Osteoblast (primary cell): Measurements from ENCODE around the gene POPDC2. TPM values are rescaled to one million over a fixed set of nuclear protein-coding genes. Genes with fewer than 3 reads are reported as not detected.
A peak's percentile ranks its signal among the peaks of the same experiment; 100 is the strongest.

Experiments
- DNase-seq: peaks from one replicate; pipeline ENCODE4 v3.0.0; 2011; ENCODE audit warnings: low spot score, mixed read lengths; ENCODE audit not compliant: insufficient read length; ENCODE audit errors: missing footprints
- H2AFZ ChIP-seq: 2 replicates; pipeline ENCODE4 v1.6.0; 2011; ENCODE audit warnings: mild to moderate bottlenecking, low read length
- H3K27ac ChIP-seq: 2 replicates; pipeline ENCODE4 v1.5.1; 2011; ENCODE audit warnings: mild to moderate bottlenecking, low read depth, low read length, moderate library complexity
- H3K27me3 ChIP-seq: 2 replicates; pipeline ENCODE4 v1.6.0; 2012; ENCODE audit warnings: mild to moderate bottlenecking, control low read depth, inconsistent platforms, low read length, moderate library complexity; ENCODE audit not compliant: insufficient read depth
- H3K36me3 ChIP-seq: 2 replicates; pipeline ENCODE4 v1.5.1; 2011; ENCODE audit warnings: mild to moderate bottlenecking, low read length, control low read depth, moderate library complexity; ENCODE audit not compliant: insufficient read depth
- H3K4me1 ChIP-seq: 2 replicates; pipeline ENCODE4 v1.5.1; 2011; ENCODE audit warnings: mild to moderate bottlenecking, low read length, control low read depth, moderate library complexity; ENCODE audit not compliant: insufficient read depth
- H3K4me2 ChIP-seq: 2 replicates; pipeline ENCODE4 v1.6.0; 2011; ENCODE audit warnings: mild to moderate bottlenecking, low read length; ENCODE audit not compliant: insufficient read depth
- H3K4me3 ChIP-seq: fragments of 200-600 bp; sonication (generic); 3 replicates; pipeline ENCODE4 v1.5.1; 2012; ENCODE audit warnings: mild to moderate bottlenecking, low read length, inconsistent platforms; ENCODE audit not compliant: insufficient read depth
- H3K79me2 ChIP-seq: 2 replicates; pipeline ENCODE4 v1.6.0; 2012; ENCODE audit warnings: mild to moderate bottlenecking, low read length, control low read depth, inconsistent platforms; ENCODE audit not compliant: insufficient read depth
- H3K9me3 ChIP-seq: 2 replicates; pipeline ENCODE4 v1.5.1; 2011; ENCODE audit warnings: low read depth, low read length, control low read depth
- H4K20me1 ChIP-seq: 2 replicates; pipeline ENCODE4 v1.6.0; 2012; ENCODE audit warnings: mild to moderate bottlenecking, low read length, control low read depth; ENCODE audit not compliant: insufficient read depth
- CTCF ChIP-seq: IDR thresholded peaks from 2 replicates; pipeline ENCODE4 v1.5.1; 2011; ENCODE audit warnings: mild to moderate bottlenecking, low read depth, low read length, moderate library complexity; ENCODE audit errors: extremely low read depth
- total RNA-seq: library from RNA; depleted of rRNA; stranded (reverse); fragments of >200 nt; gene quantifications from 2 replicates; pipeline ENCODE4 v1.2.3, GENCODE V29; 2012

POPDC2 gene
- total RNA-seq, 1 donor, result 1.1 TPM

- Histone ChIP-seq H3K4me1 (peaks cover 34% of the 10 kb centered on the region), H3K27ac (peak overlapping the region; percentile 43), H3K36me3 (no peaks in the 10 kb centered on the region), H3K4me3 (no peak overlapping the region), H4K20me1 (no peaks in the 10 kb centered on the region), H3K79me2 (no peaks in the 10 kb centered on the region), H3K4me2 (no peak overlapping the region), H3K9me3 (no peaks in the 10 kb centered on the region), H2AFZ (no peak overlapping the region), H3K27me3 (no peaks in the 10 kb centered on the region)
- no peak for DNase-seq
- no peak for TF ChIP-seq CTCF
Observed at GRCh38 chr3:119647171-119647570, 13.2 kb downstream of the POPDC2 start.

GRCh38 chr3:119645813-119646212 lies 14.6 kb downstream of the POPDC2 start:
- Histone ChIP-seq H3K4me2 (no peak overlapping the region), H3K27me3 (no peaks in the 10 kb centered on the region), H3K4me1 (peaks cover 34% of the 10 kb centered on the region), H3K4me3 (no peak overlapping the region), H3K27ac (no peak overlapping the region), H3K36me3 (no peaks in the 10 kb centered on the region), H2AFZ (no peak overlapping the region), H3K79me2 (no peaks in the 10 kb centered on the region), H3K9me3 (no peaks in the 10 kb centered on the region), H4K20me1 (no peaks in the 10 kb centered on the region)
- TF ChIP-seq CTCF, result no peak
- DNase-seq, result no peak

- Histone ChIP-seq H3K36me3 (no peaks in the 10 kb centered on the region), H3K4me3 (no peak overlapping the region), H3K9me3 (no peaks in the 10 kb centered on the region), H2AFZ (no peak overlapping the region), H3K27ac (peak overlapping the region; percentile 83), H3K79me2 (no peaks in the 10 kb centered on the region), H4K20me1 (no peaks in the 10 kb centered on the region), H3K4me2 (no peak overlapping the region), H3K4me1 (peaks cover 34% of the 10 kb centered on the region), H3K27me3 (no peaks in the 10 kb centered on the region)
- TF ChIP-seq CTCF, result no peak
- no peak for DNase-seq
Observed at GRCh38 chr3:119644481-119644880, 15.9 kb downstream of the POPDC2 start.

GRCh38 chr3:119643528-119643927 lies 16.9 kb downstream of the POPDC2 start:
- H3K79me2 ChIP-seq, result no peaks in the 10 kb centered on the region
- peak overlapping the region; percentile 41 for H3K4me2 ChIP-seq
- H3K36me3 ChIP-seq, result no peaks in the 10 kb centered on the region
- H3K4me3 ChIP-seq, result no peak overlapping the region
- H4K20me1 ChIP-seq, result no peaks in the 10 kb centered on the region
- no peak for TF ChIP-seq CTCF
- H3K27me3 ChIP-seq, result no peaks in the 10 kb centered on the region
- no peaks in the 10 kb centered on the region for H3K9me3 ChIP-seq
- peak overlapping the region; percentile 83 for H3K27ac ChIP-seq
- H2AFZ ChIP-seq, result no peak overlapping the region
- DNase-seq, result peak; percentile 91
- peaks cover 43% of the 10 kb centered on the region for H3K4me1 ChIP-seq
